NCI-H524 treated with DMSO at 0.1 percent for 48 hours (cell line): ENCODE measurements around the gene NDFIP2.

ENCODE experiments used
- DNase-seq: peaks from one replicate; lab custom pipeline; 2025; lab: John Stamatoyannopoulos, UW

NDFIP2 gene

DNA sequence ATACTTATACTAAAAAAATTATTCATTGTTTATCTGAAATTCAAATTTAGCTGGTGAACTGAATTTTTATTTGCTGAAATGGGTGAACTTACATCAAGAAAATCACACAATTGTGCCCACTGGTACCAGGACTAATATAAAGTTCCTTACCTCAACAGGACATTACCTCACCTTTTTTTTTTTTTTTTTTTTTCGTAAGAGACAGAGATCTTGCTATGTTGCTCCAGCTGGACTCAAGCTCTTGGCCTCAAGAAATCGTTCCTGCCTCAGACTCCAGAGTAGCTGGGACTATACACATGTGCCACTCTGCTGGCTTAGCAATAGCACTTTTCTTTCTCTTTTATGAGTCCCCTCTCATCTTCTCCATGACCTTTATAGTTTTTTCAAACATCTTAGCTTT is 22.5 kb upstream of the NDFIP2 start:
- no peak for DNase-seq

DNA sequence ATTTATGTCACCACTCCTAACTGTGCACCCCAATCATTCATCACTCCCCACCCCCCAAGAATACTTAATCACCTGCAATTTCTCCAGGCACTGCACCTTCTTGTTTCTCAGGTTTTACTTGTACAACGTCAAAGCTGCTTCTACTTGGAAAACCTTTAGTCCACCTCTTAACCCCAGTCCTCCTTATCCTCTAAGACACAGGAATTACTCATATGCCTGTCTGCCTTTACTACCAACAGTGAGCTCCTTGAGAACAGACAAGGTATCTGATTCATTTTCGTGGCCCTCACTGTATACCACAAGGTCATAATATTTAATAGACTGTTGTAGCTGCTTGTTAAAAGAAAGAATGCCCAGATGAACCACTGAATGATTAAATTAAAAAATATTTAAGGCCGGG is 21.0 kb upstream of the NDFIP2 start:
- DNase-seq, result no peak

DNA sequence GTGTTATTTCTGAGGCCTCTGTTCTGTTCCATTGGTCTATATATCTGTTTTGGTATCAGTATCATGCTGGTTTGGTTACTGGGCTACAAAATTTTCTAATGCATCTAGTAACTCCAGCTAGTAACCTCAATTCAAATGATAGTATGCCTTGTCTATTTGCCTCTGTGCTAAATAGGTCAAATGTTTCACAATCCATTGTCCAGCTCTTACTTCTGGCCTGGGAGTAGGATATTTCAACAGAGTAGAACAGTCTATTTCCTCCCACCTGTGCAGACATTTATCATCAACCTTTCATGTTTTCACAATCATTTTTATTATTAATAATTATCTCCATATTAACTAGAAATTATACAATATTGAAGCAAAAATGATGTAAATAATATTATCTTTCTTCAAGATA is 18.1 kb upstream of the NDFIP2 start:
- DNase-seq, result no peak

DNA sequence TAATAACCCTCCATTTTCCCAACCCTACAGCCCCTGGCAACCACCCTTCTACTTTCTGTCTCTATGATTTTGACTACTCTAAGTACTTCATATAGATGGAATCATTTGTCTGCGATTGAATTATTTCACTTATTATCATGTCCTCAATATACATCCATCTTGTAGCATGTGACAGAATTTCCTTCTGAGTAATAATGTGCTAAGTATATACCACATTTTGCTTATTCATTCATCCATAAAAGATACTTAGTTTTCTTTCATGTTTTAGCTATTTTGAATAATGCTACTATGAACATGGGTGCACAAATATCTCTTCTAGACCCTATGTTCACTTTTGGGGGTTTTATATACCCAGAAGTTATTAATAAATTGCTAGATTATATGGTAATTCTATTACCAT is 17.4 kb upstream of the NDFIP2 start:
- no peak for DNase-seq

DNA sequence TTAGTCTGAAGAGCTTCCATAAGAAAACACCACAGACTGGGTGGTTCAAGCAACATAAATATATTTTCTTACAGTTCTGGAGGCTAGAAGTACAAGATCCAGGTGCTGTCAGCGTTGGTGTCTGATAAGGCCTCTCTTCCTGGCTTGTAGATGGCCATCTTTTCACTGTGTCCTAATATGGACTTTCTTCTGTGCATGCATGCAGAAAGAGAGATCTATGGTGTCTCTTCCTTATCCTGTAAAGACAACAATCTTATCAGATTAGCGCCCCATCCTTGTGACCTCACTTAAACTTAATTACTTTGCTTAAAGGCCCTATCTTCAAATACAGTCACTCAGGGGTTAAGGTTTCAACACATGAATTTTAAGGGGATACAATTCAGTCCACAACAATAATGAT is 14.1 kb upstream of the NDFIP2 start:
- DNase-seq, result no peak

DNA sequence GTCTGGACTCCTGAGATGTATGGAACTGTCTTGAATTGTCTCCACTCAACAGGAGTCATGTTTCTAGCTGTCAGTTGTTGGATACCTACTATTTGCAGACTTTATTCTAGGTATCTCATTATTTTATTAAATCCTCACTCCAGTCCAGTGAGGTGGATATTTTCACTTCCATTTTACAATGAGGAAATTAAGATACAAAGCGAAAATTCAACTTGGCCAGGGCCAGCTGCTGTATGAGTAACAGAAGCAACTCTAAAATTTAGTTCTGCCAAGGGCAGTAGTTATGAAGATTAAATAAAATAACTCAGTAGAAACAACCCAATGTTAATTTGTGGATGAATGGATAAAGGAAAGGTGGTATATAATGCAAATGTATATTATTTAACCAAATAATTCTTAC is 12.6 kb upstream of the NDFIP2 start:
- DNase-seq, result no peak

DNA sequence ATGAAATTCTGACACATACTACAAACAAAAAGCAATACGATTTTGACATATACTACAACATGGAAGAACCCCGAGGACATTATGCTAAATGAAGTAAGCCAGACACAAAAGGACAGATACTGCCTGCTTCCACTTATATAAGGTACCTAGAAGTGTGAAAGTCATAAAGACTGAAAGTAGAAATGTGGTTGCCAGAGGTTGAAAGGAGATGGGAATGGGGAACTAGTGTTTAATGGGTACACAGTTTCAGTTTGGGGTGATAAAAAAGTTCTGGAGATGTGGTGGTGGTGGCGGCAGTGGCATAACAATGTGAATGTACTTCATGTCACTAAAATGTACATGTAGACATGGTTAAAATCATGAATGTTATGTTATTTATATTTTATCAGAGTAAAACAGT is 12.1 kb upstream of the NDFIP2 start:
- DNase-seq, result no peak

DNA sequence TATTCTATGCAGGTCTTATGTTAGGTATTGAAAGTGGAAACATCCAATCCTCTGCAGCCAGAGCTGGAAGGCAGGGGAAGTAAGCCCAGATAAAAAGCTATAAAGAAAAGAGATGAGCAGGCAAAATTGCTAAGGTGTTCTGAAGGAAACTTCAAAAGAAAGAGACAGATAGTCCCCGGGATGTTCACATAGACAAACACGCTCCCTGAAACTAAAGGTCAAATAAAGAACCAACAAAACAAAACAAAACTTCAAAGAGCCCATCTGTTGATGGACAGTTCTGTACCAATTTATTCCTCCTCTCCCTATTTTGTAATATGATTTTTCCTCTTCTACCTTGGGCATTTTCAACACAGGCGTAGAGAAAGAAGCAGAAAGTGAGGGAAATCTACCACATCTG is 11.3 kb upstream of the NDFIP2 start:
- no peak for DNase-seq

DNA sequence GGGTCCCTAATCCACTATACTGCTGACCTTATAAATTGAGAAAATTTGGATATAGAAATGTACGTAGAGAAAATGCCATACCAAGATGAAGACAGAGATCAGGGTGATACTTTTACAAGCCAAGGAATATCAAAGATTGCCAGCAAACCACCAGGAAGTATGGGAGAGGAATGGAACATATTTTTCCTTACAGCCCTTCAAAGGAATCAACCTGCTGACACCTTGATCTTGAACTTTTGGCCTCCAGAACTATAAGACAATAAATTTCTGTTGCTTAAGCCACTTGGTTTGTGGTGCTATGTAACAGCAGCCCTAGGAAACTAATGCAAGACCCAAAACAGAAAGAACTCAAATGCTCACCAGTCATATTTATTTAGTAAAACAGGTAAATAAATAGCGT is 10.3 kb upstream of the NDFIP2 start:
- DNase-seq, result no peak

DNA sequence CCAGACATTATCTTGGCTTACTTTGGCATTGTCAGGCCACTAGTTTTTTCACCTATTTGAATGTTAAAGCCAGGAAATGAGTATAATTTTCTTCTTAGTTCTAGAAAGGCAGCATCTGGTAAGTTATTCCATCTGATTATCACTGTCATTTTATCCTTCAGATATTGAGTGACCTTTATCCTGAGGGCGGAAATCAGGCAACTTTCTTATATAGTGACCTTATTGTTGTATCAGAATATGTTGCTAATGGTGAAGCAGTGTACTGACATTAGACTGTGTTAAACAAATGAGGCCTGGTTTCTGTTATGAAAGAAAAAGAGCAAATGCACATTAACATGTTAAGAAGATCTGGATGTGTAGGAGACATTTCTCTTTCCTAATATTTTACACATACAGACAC is 5.4 kb upstream of the NDFIP2 start:
- no peak for DNase-seq

DNA sequence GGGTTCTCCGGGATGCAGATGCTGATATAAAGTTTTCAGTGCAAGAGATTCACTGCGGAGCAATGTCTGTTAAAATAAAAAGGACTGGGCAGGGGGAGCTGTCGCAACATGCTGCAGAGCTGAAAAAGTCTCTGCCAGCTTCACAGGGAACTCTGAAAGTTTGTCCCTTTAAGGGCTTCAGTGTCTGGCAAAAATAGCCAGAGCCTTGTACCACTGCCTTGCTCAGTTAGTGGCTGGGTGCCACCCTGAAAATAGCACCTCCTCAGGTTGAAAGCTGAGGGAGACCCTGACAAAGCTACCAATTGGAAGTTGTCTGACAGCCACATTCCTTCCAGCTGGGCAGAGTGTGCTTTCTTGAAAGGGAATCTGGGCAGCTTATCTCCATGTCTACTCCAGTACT is 3.0 kb upstream of the NDFIP2 start:
- DNase-seq, result no peak

DNA sequence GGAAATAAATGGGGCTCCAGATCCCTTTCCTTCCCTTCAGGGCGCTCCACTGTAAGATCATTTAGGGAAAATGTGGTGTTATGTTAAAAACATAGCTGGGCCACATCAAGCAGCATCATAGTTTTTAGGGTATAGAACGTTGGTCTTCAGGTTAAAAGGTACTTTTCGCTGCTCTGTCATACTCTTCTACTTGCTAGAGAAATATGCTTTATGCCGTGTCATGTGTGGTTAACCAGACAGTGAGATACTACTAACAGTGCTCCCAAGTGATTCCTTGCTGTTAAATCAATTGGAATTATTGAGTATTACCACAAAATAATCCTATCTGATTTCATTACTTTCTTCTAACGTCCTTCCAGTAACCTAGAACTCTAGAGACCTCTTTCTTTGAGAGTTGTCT is 1.1 kb upstream of the NDFIP2 start:
- DNase-seq, result no peak

DNA sequence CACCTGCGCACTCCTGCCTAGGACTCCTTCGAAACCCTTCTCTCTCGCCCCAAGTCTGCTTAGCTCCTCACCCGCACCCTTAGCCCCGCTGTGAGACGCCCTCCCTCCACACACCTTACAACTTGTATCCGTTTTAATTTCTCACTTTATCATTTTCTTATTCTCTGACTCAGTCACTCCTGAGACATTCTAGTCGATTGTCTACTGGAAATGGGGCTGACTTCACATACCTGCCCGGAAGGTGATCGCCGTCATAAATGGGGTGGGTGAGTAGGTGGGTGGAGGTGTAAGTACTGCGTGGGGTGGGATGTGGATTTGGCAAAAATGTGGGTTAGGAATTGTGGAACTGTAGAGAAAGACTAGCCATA is 714 bp downstream of the NDFIP2 start:
- DNase-seq, result no peak

DNA sequence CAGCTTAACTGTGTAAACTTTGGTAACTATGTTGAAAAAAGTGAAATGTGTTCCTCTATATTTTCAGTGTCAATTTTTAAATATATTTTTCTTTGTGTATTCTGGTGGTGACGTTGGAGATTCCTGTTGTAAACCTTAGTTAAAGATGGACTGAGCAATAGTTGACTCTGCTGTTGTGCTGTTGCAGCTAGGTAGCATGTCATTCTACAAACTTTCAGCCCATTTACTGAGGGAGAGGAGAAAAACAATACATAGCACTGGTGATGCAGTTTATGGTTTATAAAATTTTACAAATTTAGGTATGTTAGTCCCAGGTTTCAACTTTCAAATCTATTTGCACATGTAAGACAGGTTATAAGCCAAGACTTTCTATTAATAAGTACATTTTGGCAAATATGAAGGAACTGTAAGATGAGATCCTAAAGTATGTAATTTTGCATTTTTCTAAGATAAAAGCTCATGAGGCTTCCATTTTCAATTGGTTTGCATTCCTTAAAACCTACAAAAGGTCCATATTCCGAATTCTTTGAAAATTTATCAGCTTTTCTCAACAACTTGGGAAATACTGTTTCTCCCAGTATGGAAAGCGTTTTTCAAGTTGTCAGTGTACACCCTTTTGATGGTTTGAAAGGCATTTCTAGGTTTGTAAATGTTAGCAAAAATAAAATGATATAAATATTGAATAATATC is 1.5 kb downstream of the NDFIP2 start:
- no peak for DNase-seq

DNA sequence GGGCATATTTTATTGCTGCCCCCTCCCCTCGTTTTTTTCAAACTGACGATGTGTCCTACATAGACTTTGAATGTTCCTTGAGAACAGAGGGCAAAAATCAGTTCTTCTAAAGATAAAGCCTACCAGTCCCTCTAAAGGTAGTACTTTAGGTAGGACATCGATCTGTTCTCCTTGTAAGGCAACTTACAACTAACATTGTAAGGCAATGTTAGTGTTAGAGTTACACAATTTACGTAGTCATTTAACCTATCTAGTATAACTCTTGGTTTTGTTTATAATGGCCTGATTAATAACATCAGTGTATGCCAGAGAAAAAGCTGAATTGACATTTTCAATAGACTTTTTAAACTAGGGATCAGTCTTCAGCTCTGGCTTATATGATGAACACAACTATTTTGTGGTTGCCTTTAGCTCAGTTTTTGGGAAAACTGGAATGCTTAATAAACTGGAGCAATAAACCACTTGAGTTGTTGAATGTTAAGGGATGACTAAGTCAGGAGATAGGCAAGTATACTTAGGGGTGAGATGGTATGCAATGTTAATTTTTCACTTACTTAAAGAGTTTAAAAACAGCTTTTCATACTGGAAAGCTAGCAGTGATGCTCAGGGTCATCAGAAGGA is 2.2 kb downstream of the NDFIP2 start:
- DNase-seq, result no peak

DNA sequence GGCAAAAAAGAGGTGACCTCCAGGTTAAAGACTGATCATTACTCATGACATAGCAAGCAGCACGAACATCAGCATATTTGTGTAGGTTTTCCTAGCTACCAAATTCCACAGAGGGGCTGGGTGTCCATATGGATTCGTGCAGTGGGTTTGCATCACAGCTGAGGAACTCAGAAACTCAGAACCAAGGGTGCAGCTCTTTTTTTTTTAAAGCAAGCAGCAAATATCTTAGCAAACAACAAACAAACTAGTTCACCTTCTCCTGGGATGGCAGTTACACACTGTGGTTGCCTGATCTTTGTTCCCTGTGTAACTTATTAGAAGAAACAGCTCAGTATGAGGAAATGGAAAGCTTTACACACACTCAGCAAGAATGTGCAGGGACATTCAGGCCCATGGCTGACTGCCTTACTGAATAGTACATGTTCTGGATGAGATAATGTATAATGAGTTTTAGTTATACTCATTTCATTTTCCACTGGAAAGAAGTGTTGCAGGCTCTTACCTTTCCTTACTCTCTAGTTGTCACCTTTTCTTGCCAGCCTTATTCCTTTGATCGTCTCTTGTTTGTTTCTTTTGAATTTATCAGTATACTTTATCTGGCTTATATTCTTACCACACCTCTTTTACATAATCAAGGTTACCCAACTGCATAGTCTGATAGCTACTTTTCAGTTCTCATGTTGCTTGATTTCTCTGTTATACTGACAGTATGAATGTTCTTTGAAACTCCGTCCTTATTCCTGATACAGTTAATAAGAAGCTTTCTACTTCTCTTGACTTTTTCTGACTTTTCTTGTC is 4.3 kb downstream of the NDFIP2 start:
- DNase-seq, result no peak

DNA sequence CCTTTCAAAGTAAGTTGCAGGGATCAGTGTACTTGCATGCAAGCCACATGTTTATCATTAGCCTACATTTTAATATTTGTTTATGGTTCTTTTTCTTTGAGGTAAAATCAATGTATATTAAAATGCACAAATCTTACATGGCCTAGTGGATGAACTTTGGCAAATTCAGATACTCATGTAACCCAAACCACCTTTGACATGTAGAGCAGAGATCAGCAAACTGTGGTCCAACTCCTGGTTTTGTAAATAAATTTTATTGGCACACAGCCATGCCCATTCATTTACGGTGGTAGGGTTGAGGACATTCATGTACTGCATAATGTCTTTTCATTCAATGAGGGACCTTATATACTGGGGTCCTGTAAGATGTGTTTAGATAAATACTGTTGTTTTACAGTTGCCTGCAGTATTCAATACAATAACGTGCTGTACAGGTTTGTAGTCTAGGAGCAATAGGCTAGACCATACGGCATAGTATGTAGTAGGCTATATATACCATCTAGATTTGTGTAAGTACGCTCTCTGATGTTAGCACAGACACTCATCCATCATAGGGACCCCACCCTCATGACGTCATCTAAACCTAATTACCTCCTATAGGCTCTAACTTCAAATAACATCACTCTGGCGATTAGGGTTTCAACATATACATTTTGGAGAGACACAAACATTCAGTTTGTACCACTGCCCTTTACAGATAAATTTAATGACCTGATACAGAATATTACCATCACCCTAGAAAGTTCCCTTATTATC is 5.7 kb downstream of the NDFIP2 start:
- DNase-seq, result no peak

DNA sequence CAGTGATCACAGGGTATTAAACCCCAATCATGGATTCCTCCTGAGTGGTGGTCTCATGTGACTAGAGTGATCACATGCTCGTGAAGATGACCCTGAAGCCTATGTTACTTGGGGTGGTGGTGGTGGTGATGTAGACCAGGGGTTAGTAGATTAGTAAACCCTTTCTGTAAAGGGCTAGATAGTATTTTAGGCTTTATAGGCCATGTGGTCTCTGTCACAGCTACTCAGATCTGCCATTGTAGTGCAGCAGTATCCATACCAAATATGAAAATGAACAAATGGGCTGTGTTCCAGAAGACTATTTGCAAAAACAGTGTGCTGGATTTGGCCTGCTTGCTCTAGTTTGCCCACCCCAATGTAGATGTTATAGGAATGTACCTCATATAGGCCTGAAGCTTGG is 9.4 kb downstream of the NDFIP2 start:
- no peak for DNase-seq

DNA sequence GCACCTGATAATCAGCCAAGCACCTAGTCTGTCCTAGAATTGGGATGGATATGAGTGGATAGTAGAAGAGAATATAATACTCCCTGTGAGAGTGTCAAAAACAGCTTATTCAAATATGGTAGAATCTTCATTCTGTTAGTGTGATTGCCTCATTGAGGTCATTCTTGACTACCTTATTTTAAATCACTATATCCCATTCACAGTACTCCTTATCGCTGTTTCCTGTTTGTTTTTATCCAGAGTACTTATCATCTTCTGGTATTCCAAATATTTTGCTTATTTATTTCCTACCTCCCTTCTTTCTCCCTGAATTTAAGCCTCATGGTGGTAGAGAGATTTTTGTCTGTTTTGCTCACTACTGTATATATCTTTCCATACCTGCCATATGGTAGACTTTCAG is 9.9 kb downstream of the NDFIP2 start:
- no peak for DNase-seq

DNA sequence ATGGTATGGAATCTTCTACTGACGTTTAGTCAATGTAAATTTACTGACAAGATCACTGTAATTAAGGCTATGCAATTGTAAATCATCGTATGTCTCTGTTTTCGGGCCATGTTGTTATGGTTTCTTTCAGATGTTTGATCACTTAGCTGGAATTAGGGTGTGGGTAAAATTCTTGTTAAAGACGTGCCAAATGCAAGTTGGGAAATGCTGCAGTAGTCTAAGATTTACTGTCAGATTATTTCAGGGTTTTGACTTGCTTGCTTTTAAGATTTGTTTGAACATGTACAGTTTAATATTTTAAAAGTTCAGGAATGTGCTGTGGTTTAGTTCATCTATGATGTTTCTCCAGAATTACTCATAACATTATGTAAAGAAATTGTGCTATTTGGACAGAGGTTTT is 10.8 kb downstream of the NDFIP2 start:
- DNase-seq, result no peak

DNA sequence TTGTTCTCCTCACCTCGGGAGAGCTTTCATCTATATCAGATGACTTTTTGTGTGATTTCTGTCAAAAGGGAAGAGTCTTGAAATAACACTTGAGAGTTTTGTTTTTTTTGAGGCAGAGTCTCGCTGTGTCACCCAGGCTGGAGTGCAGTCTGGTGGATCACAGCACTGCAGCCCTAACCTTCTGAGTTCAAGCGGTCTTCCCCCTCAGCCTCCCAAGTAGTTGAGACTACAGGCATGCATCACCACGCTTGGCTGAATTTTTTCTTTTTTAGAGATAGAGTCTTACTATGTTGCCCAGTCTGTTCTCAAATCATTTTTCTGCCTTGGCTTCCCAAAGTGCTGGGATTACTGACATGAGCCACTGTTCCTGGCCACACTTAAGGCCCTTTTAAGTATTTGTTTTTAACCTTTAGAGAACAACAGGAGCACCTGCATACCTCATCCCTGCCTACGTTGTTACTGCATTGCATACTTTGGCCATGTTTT is 11.4 kb downstream of the NDFIP2 start:
- DNase-seq, result no peak

DNA sequence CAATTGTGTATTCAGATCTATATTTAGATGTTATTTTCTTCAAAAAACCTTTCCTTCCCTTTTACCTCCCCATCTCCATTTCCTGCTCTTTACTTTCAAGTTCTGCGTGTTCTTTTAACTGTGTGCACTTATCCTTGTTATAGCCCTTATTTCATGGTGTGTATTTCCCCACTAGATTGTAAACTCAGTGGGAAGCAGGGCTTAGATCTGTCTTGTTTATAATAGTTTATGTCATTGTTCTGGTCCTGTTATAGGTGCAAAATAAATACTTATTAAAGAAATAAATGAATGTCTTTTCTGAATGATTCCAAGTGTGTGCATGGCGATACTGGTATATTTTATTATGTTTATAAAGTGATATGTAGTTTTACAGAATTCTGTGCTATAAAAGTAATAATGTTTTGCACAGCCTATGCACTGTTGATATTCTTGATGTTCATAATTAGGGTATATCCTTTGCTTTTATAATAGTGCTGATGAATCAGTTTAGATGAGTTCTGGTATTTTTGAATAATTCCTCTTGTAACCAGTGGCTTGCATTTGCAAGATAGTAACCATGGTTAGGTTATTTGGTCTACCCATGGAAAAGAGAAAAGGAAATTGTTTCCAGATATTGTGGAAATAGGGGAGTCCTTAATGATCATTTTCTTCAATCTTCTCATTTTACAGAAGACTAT is 12.1 kb downstream of the NDFIP2 start:
- no peak for DNase-seq
